ENCODE data around the gene TTLL3.

TTLL3 gene

GRCh38 chr3:9781551-9781950 lies 28.5 kb upstream of the TTLL3 start:
- DNase-seq (ENCODE audit: extremely low spot score), result no peak
- ChIA-PET POLR2A (interaction anchor here (0.5 to 0.6 kb wide), 2 partner anchors 18 to 332 kb away, joined by 4 read pairs; no protein-coding TSS in a partner anchor), CTCF (interaction anchor here (1.2 to 1.6 kb wide), 3 partner anchors 10 to 27 kb away, joined by 3 to 5 read pairs (median 5); no protein-coding TSS in a partner anchor)
- TF ChIP-seq, protein P1, sequence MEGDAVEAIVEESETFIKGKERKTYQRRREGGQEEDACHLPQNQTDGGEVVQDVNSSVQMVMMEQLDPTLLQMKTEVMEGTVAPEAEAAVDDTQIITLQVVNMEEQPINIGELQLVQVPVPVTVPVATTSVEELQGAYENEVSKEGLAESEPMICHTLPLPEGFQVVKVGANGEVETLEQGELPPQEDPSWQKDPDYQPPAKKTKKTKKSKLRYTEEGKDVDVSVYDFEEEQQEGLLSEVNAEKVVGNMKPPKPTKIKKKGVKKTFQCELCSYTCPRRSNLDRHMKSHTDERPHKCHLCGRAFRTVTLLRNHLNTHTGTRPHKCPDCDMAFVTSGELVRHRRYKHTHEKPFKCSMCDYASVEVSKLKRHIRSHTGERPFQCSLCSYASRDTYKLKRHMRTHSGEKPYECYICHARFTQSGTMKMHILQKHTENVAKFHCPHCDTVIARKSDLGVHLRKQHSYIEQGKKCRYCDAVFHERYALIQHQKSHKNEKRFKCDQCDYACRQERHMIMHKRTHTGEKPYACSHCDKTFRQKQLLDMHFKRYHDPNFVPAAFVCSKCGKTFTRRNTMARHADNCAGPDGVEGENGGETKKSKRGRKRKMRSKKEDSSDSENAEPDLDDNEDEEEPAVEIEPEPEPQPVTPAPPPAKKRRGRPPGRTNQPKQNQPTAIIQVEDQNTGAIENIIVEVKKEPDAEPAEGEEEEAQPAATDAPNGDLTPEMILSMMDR (IDR thresholded peaks at IDR 0.05; ENCODE audit: control extremely low read depth, extremely low read depth, low read depth, missing control alignments), result no peak

DNA sequence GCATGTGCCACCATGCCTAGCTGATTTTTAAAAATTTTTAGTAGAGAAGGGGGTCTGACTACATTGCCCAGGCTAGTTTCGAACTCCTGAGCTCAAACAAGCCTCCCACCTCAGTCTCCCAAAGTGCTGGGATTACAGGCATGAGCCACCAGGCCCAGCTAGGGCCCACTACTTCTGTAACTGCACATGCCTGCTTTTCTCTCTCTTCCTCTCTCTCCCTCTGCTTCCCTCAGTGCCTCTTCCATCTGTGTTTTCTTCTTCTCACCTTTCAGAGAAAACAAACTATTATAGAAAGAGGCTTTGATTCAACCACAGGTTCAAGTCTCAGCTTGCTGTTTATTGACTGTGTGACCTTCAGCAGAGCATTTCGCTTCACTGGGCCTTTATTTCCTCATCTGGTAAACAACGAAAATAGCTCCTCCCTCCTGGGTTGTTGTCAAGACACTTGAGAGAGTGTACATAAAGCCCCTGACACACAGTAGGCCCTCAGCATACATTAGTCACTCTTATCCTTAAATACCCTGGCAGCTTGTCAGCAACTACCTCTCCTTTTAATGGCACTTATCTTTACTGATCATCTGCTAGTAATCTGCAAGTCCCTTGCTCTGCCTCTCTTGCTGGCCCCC lies 28.0 kb upstream of the TTLL3 start:
- CTCF ChIA-PET, result interaction anchor here (0.8 to 1.6 kb wide), 3 partner anchors 10 to 26 kb away, joined by 3 to 5 read pairs (median 5); no protein-coding TSS in a partner anchor
- POLR2A ChIA-PET, result no interaction called here
- TF ChIP-seq, protein P1 (IDR thresholded peaks at IDR 0.05; ENCODE audit: control extremely low read depth, extremely low read depth, low read depth, missing control alignments), result no peak
- DNase-seq (ENCODE audit: extremely low spot score), result no peak

DNA sequence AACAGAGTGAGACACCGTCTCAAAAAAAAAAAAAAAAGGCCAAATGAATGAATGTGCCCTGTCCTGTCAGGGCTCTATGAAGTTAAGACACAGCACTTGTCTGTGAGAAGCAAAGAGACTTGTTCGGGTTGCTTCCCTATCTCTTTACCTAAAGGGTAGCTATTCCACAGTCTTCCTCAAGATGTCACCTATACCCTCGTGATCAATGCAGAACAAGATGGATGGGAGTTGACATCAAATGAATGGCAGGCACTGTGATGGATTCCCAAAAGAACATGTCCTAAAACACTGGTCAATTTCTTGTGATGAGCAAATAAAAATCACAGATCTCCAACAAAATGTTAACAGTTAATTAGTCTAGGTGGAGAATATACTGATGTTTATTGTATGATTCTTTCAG lies 27.3 kb upstream of the TTLL3 start:
- no peak for DNase-seq (ENCODE audit: extremely low spot score)
- POLR2A ChIA-PET, result interaction anchor here (0.7 to 0.9 kb wide), 2 partner anchors 10 to 493 kb away, joined by 3 read pairs; partner anchors contain the start of gene ARPC4

GRCh38 chr3:9783954-9784353 lies 26.1 kb upstream of the TTLL3 start:
- no peak for DNase-seq (ENCODE audit: extremely low spot score)
- CTCF ChIA-PET, result no interaction called here
- TF ChIP-seq, protein P1 (IDR thresholded peaks at IDR 0.05; ENCODE audit: control extremely low read depth, extremely low read depth, low read depth, missing control alignments), result no peak
- POLR2A ChIA-PET, result no interaction called here

More for the DNA sequence above, 27.3 kb upstream of the TTLL3 start:
- CTCF ChIA-PET, result interaction anchor here (0.8 to 1.5 kb wide), 2 partner anchors 15 to 25 kb away, joined by 3 to 5 read pairs; no protein-coding TSS in a partner anchor
- TF ChIP-seq, protein P1 (IDR thresholded peaks at IDR 0.05; ENCODE audit: control extremely low read depth, extremely low read depth, low read depth, missing control alignments), result peak; percentile 33

DNA sequence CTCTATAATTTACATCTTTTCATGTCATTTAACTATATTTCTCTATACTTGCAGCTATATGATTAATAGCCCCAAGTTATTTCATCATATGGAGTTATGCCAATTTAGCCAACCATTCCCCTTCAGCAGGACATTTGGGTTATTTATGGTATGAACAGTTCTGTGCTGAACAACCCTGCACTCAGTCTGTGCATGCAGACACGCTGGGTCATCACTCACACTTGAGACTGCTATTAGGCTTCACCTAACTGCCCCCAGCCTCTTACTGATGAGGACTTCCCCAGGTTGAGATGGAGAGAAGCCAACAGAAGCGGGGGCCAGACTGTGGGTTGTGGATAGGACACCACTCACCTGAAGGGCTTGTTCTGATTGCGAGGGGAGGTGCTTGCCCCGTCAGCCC lies 25.1 kb upstream of the TTLL3 start:
- CTCF ChIA-PET, result interaction anchor here (1.3 kb wide), 1 partner anchor 8 kb away, joined by 5 read pairs; no protein-coding TSS in a partner anchor
- TF ChIP-seq, protein P1 (IDR thresholded peaks at IDR 0.05; ENCODE audit: control extremely low read depth, extremely low read depth, low read depth, missing control alignments), result no peak
- no peak for DNase-seq (ENCODE audit: extremely low spot score)
- POLR2A ChIA-PET, result no interaction called here

DNA sequence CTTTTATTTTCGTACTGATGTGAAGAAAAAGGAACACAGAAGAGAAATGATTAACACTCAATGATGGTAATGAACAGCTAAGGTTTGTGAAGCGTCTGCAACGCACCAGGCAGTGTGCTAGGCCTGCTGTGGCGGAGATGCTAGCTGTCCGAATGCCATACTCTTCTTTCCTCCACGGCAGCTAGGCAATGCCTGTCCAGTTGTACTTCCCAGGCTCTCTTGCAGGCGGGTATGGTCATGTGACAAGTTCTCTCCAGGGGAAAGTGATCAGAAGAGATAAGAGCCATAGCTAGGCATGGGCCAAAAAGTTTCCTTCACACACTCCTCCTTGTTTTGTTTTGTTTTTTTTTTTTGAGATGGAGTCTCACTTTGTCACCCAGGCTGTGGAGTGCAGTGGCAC lies 24.5 kb upstream of the TTLL3 start:
- ChIA-PET CTCF (interaction anchor here (1.3 kb wide), 1 partner anchor 9 kb away, joined by 5 read pairs; no protein-coding TSS in a partner anchor), POLR2A (no interaction called here)
- no peak for DNase-seq (ENCODE audit: extremely low spot score)
- TF ChIP-seq, protein P1 (IDR thresholded peaks at IDR 0.05; ENCODE audit: control extremely low read depth, extremely low read depth, low read depth, missing control alignments), result no peak
